WI38 (cell line): ENCODE results near the gene FGD4.

Experiments
- H3K4me3 ChIP-seq: 2 replicates; pipeline ENCODE4 v1.5.1; 2011; ENCODE audit warnings: low read depth, mild to moderate bottlenecking, control low read depth, low read length
- CTCF ChIP-seq: IDR thresholded peaks from 2 replicates; pipeline ENCODE4 v1.5.1; 2012; ENCODE audit warnings: low read depth, mild to moderate bottlenecking, control low read depth, low read length

The FGD4 gene

DNA sequence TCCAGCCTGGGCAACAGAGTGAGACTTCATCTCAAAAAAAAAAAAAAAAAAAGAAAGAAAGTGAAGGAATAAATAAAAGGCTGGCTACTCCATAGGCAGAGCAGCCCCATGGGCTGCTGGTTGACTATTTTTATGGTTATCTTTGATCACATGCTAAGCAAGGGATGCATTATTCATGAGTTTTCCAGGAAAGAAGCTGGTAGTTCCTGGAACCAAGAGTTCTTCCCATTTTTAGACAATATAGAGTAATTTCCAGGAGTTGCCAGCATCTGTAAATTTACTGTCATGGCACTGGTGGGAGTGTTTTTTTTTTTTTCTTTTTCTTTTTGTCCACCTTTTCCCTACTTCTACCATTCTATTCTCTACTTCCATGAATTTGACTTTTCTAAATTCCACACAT lies 24.2 kb downstream of the FGD4 start:
- H3K4me3 ChIP-seq: no peak overlapping the region
- TF ChIP-seq CTCF: no peak

GRCh38 chr12:32431025-32431424 lies 31.7 kb downstream of the FGD4 start:
- H3K4me3 ChIP-seq: no peak overlapping the region
- no peak for TF ChIP-seq CTCF

GRCh38 chr12:32435921-32436705 lies 36.8 kb downstream of the FGD4 start:
- no peak for TF ChIP-seq CTCF
- no peak overlapping the region for H3K4me3 ChIP-seq

DNA sequence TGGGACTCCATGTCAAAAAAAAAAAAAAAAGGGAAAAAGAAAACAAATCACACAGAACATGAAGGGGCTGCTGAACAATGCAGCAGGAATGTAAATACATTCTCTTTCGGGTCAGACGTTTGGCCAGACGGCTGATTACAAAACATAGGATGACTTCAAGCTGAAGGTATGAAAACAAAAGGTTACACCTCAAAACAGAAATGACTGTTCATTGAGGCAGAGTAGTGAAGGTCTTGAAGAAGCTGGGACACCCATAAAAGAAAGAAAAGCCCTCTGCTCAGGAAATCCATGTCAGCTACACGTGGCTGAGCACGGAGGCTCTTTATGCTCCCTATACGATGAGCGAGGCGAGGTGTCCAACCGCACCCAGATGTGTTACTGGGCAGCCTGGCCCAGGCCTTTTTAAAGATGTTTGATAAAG lies 37.7 kb downstream of the FGD4 start:
- no peak overlapping the region for H3K4me3 ChIP-seq
- TF ChIP-seq CTCF: no peak

- TF ChIP-seq CTCF: no peak
- no peak overlapping the region for H3K4me3 ChIP-seq
These were observed 40.9 kb downstream of the FGD4 start for GRCh38 chr12:32440120-32440865.

DNA sequence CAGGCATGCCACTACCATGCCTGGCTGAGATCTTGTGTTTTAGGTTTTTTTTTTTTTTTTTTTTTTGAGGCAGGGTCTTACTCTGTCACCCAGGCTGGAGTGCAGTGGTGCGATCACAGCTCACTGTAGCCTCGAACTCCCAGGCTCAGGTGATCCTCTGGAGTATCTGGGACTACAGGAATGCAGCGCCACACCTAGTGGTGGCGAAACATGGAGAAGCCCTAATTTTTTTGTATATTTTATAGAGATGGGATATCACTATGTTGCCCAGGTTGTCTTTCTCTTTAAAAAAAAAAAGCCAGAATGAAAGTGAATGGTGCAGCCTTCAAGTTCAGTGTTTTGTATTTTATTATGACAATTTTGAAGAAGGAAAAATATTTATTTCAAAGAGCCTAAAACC lies 44.1 kb downstream of the FGD4 start:
- no peak overlapping the region for H3K4me3 ChIP-seq
- TF ChIP-seq CTCF: no peak

DNA sequence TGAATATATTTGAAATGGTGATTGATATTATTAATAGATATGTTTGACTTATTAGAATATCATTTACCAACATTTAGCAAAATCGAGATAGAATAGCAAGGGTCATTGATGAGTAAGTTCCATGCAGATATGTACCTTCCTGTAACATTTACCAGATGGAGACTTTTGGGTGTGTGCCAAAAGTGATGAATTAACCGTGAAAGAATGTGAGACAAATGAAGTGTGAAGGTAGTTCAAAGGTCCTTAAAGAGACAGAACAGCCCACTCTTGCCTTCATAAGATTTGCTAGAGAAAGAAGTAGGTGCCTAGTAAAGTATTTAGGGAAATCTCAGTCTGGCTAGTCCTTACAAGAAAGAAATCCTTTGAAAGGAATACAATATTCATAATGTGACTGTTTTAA lies 45.5 kb downstream of the FGD4 start:
- TF ChIP-seq CTCF: no peak
- no peak overlapping the region for H3K4me3 ChIP-seq
